Stimulated activated CD4-positive, alpha-beta T cell treated with anti-CD3 and anti-CD28 coated beads, TNF-alpha, amount 100 ng/mL, for 24 hours (primary cell): ENCODE measurements around the gene COP1.
"Not testable (repeated sequence)": the region's sequence is repeated elsewhere in the genome, so short reads cannot be mapped to it uniquely, and the experiment has no call there.

Experiments
- DNase-seq, 3 experiments: peaks; one replicate each; pipeline ENCODE4 v3.0.0-alpha.2; 2020; ENCODE audit warnings: low read depth in 3 of 3

Gene COP1

DNA sequence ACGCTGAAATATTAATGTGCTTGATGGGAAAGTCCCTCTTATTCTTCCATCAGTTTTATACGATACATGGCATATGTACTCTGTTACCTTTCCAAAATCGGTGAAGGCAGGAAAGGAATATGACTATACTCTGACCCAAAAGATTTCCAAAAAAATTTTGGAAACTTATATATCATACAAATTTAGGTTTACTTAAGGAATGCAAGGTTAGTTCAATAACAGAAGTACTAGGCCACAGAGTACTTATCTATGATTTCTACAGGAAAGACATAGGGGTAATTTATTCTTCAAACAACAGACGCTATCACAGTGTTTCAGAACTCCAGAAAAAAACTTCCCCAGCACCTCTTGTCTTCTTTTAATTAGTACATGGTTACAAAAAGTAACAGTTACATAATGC is 84.8 kb downstream of the COP1 start:
- DNase-seq: no peak

DNA sequence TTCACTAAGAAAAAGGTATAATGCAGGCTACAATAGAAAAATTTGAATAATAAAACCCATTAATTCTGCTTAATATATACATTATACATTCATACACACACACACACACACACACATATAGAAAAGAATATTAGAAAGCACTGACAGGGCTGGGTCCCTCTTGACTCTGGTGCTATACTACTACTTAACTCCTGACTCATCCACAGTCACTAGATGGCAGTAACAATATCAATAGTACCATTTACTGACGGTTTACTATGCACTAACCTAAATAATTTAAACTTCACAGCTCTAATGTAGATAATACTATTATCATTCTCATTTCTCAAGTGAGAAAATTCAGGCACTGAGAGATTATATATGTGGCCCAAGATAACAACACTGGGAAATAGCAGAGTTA is 87.5 kb downstream of the COP1 start:
- no peak for DNase-seq

DNA sequence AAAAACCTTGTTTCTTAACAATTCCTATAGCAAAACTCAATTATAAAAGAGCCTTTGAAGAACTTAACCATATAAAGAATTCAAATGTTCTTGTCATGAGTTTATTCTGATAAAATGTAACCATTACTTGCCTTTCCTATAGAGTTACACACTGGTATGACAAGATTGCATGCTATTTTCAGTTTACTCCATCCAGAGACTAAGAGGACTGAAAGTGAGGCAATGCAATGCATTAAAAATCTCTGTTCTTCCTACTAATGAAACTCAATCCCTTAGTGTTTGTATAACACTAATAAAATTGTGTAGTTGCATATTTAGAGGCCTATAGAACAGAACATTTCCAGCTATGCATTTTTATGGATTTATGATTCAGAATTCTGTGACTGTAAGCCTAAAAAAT is 88.1 kb downstream of the COP1 start:
- DNase-seq: no peak

DNA sequence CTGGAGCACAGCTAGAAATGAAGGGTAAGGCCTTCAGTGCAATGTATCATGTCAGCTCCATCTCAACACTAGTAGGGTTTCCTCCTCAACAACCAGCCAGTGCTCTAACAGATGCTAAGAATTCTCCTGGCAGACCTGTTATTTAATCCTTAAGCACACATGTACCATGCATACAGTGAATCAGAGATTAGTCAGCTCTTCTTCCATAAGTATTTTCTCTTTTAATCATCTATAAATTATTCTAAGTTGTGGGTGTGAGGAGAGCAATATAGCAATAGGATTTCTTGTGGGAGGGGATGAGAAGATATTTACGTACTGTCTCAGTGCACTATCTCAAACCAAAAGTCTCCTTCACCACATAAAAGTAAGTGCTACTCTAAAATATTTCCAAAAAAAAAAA is 95.3 kb downstream of the COP1 start:
- no peak for DNase-seq

DNA sequence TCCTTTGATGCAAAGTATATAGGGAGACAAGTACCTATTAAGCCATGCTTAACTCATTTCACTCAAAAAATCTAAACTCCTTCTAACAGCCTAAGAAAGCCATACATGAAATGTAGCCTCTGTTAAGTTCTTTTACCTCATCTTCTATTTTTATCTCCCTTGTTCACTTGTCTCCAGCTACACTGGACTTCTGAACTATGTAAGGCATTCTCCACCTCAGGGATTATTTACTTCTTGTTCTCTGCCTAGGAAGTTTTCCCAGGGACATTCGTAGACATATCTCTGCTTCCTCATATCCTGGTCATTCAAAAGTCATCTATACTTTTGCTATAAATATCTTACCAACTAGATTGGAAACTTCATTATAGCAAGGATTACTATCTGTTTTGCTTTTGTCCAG is 96.9 kb downstream of the COP1 start:
- DNase-seq: no peak

DNA sequence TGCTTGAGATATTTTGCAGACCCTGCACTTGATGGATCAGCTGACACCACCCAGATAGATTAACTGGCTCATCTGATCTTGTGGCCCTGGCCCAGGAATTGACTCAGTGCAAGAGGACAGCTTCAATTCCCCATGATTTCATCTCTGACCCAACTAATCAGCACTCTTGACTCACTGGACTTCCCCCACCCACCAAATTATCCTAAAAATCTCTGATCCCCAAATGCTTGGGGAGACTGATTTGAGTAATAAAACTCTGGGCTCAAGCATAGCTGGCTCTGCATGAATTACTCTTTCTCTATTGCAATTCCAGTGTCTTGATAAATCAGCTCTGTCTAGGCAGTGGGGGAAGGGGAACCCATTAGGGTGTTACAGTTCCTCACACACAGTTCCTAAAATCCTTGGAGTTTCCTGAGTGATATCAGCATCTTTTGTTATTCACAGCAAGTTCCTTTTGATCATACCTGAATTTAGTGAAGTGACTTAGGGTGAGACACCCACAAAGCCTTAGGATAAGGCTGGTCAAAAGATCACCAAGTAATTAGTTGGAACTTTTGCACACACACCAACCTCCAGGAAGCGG is 104.2 kb downstream of the COP1 start:
- DNase-seq: peak in 2 of 3 experiments; percentile 1 to 8

DNA sequence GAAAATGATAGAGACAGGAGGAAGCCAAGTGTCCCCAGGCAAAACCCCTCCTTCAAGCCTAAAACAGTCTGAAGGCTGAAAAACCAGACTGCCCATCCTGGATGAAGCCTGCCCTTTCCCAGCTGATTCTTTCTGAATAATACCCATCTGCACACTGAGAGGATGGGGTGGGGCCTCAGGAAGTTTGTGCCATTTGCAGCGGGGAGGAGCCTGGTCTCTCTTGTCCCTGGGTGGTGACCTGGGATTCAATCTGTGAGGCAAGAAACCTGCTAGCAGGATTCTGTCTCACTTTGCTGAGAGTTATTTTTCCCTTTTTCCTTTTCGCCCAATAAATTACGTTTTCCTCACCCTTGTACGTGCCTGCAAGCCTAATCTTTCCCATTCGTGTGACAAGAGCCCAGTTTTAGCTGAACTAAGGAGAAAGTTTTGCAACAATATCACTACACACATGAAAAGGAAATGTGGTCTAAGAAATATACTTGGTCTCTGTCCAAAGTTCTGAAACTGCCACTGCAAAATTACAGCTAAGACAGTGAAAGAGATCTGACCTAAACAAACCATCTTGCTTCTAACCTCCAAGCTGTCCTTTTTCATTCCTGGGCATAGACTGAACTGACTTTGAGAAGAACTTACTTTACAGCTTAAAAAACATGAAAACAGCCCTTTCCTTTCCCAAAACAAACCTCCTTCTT is 105.0 kb downstream of the COP1 start:
- DNase-seq: no peak

DNA sequence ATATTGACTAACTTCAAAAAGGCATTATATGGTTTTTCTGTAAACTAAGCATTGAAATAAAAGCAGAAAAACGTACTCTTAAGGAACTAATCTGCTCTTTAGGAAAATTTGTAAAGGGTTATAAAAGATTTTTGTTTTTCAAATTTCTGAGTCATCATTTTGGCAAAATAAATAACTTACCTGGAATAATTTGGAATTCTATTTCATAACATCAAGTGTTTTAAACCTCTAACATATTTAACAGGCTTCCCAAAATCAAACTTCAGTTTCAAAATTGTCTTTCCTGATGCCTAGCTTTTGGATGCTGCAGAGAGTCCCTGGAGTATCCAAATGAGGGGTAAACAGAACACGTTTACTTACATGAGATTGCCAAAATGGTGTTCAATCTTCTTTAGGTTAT is 108.5 kb downstream of the COP1 start:
- DNase-seq: no peak

DNA sequence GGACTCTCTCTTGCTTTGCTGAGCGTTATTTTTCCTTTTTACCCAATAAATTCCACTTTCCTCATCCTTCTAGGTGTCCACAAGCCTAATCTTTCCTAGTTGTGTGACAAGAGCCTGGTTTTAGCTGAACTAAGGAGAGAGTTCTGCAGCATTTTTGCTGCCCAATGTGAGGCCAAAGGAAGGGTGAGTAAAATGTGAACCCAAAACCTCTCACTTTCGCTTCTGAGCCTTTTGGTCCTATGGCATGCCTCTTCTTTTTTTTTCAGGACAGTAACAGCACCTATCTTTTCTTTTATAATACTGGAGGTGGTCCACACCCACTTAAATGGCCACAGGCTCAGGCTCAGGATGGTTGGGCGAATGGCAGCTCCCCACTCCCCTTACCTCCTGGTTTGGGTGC is 111.1 kb downstream of the COP1 start:
- DNase-seq: no peak

DNA sequence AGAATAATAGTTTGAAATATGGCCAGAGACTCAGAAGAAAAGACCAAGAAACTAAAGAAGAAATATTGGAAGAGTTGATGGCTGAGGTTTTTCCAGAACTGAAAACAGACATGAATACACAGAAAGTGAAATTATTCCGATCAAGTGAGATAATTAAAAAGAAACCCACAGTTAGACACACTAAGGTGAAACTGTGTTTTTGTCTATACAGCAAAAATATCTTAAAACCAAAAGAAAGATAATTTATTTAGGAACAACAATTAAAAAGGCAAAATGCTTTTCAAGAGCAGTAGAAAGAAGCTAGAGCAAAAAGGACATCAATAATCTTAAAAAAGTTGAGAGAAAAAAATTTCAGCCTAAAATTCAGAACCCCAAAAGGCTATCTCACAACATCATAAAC is 116.3 kb downstream of the COP1 start:
- no peak for DNase-seq

DNA sequence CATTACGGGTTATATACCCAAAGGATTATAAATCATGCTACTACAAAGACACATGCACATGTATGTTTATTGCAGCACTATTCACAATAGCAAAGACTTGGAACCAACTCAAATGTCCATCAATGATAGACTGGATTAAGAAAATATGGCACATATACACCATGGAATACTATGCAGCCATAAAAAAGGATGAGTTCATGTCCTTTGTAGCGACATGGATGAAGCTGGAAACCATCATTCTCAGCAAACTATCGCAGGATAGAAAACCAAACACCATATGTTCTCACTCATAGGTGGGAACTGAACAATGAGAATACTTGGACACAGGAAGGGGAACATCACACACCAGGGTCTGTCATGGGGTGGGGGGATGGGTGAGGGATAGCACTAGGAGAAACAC is 119.3 kb downstream of the COP1 start:
- DNase-seq: not testable (repeated sequence)

DNA sequence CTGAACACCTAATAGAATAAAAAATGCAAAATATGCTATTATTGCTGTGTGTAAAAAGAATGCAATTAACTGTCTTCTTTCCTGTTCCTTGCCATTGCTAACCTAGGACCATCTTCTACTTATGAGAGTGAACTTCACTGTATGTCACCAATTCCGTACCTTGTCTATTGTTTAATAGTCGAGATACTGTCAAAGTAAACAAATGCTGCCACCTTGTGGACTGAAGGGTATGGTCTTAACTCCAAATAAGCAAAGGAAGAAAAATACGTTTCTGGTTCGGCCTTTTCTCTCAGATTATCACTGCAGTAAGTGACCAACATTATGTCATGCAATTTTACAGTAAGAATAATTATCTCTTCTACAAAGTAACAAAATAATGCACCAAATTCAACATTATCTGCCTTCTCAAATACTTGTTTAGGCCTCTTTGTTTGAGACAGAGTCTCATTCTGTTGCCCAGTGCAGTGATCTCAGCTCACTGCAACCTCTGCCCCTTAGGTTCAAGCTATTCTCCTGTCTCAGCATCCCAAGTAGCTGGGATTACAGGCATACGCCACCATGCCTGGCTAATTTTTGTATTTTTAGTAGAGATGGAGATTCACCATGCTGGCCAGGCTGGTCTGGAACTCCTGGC is 133.4 kb downstream of the COP1 start:
- peak in 1 of 3 experiments; percentile 31 for DNase-seq

DNA sequence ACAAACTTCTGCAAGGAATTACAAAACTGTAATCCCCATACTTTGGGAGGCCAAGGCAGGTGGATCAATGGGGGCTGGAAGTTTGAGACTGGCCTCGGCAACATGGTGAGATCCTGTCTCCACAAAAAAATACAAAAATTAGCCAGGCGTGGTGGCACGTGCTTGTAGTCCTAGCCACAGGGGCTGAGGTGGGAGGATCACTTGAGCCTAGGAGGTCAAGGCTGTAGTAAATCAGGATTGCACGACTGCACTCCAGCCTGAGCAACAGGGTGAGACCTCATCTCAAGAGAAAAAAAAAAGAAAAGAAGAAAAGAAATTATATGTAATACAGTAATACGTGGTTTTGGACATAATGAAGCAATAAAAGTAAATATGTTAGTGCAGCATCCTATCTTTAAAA is 138.2 kb downstream of the COP1 start:
- no peak for DNase-seq

DNA sequence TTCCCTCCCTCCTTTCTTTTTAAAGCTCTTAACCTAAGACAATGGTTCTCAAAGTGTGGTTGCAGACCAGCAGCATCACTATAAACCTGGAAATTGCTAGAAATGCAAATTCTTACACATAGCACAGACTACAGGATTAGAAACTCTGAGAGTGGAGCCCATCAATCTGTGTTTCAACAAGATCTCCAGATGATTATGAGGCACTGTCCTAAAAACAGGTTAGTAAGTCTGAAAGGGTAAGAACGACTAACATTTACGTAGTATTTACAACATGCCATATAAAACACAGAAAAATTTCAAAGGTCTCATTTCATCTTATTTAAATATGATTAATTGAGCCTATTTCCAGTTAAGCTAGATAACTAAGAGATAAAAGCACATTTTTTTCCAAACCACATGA is 138.8 kb downstream of the COP1 start:
- DNase-seq: no peak

DNA sequence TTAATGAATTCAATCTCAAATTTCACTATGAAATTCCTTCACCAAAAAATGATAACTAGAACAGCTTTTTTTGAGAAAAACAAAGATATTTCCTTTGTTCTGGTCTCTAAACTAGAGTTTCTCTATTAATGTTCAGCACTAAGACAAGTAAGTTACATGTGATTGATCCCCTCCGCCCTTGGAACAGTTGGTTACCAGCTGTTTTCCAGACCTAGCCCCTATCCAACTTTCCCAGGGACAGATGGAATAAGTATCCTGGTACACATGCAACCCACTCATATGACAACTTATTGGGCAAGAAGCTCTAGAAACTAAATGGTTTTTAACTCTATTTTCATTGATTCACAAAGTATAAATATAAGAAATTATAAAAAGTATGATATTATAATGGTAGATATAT is 140.4 kb downstream of the COP1 start:
- DNase-seq: no peak

DNA sequence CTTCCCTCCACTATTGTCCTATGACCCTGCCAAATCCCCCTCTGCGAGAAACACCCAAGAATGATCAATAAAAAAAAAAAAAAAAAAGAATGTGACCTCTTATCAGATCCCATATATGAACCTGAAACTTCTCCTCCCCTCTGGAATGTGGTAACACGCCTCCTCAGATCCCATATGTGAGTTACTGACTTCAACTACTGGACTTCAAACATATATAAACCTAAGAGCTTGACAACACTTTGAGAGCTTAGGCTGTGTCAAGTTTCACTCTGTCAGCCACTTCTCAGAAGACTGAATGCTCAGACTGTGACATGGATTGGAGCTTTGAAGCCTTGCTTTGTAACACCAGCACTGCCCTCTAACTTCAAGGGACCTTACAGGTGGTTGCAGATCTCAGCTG is 148.4 kb downstream of the COP1 start:
- DNase-seq: no peak

DNA sequence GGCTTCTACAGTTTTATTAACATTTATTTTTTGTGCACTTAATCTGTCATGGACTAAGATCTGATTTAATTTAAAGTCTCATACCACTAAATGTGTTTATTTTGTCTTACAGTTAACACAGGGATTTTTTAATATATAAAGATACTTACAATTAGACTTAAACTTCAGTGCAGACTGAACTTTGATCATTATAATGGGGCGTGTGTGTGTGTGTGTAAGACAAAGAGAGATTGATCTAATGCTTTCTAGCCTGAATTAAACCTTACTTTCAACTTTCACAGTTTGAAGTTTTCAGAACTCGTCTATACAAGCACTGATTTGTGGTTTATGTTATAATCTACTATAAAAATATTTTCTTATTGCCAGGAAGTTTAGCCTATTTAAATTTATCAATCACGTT is 150.8 kb downstream of the COP1 start:
- no peak for DNase-seq

DNA sequence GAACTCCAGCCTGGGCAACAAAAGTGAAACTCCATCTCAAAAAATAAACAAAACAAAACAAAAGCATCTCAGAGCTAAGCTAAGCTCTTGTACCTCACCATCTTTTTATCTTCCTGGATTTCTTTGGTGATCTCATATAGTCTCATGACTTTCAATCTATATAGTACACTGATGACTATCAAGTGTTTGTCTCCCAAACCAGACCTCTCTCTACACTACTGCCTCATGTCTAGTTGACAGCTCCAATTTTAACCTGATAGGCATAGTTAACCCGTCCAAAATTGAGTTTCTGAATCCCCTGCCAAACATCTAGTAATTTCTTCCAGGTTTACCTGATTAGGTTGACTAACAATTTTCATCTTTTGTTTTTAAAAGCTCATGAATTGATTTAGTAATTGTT is 151.7 kb downstream of the COP1 start:
- no peak for DNase-seq

DNA sequence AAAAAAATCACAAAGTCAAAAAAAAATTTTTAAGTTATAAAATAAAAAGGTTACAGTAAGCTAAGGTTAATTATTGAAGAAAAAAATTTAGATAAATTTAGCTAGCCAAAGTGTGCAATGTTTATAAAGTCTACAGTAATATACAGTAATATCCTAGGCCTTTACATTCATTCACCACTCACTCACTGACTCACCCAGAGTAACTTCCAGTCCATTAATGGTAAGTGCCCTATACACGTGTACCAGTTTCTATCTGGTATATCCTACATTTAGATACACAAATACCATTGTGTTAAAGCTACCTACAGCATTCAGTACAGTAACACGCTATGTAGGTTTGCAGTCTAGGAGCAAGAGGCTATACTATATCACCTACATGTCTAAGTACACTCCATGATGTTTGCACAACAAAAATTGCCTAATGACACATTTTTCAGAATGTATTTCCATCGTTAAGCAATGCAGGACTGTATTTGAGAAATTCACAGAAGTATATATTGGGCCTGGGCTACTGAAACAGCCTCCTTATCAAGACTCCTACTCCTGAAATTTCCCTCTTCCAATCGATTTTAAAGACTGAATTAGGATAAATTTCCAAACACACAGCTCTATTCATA is 155.1 kb downstream of the COP1 start:
- DNase-seq: no peak

DNA sequence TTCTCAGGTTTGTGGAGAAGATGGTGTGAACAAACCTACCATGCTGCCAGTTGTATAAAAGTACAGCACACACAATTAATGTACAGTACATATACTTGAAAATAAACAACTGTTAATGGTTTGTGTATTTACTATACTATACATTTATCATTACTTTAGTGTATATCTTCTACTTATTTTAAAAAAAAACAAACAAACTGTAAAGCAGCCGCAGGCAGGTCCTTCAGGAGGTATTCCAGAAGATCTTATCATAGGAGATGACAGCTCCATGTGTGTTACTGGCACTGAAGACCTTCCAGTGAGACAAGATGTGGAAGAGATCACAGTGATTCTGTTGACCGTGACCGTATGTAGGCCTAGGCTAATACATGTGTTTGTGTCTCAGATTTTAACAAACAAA is 155.7 kb downstream of the COP1 start:
- no peak for DNase-seq

DNA sequence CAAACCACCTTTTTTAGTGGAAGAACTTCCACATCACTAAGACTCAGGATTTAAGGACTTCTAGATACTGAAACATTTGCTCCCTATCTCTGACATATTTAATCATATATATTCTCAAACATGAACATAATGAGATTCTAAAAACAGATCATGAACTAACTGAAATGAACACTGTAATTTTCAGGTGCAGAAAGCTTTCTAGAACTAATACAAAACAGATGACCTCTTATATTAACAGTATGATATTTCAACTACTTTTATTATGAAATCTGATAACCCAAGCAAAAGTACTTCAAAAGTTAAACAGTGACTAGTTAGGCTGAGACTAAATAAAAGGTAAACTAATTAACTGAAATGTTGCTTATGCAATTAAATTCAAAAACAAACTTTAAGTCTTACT is 157.5 kb downstream of the COP1 start:
- no peak for DNase-seq

DNA sequence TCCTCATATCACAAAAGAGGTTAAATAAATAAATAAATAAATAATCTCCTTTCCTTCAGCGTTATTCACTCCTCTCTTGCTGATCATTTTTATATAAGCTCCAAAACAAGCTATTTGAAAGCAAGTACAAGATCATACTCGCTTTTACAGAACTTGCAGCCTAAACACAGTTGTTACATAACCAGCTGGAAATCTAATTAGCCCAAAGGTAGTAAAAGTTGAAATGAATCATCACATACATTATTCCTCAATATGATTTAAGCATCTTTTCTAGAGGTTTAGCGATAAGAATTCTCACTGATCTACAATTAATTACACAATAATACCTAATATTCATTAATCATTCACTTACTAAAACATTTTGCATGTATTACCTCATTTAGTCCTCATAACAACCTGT is 160.2 kb downstream of the COP1 start:
- DNase-seq: no peak

DNA sequence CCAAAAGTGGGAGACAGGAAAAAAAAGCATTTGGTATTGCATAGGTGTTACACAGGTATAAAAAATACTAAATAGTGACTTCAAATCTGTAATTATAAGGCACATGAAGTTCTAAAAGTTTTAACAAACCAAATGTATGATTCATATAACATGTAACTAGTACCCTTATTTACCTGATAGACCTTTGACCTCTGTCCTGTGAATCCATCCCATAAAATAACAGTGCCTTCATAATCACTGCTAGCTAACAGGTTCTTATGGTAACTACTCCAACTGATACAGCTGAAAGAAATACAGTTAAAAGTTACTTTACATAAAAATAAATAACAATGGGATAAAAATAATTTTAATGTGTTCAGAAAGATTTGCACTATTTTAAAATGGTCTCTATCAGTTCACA is 163.5 kb downstream of the COP1 start:
- DNase-seq: no peak
